Fibroblast of the aortic adventitia (primary cell): ENCODE measurements around the gene ARHGAP26. TPM values are rescaled to one million over a fixed set of nuclear protein-coding genes. Genes with fewer than 3 reads are reported as not detected.

Experiments used
- DNase-seq: peaks from one replicate; pipeline ENCODE4 v3.0.0-alpha.2; 2010; ENCODE audit warnings: low read depth
- H3K4me3 ChIP-seq: 2 replicates; pipeline ENCODE4 v1.5.1; 2011; ENCODE audit warnings: low read depth, mild to moderate bottlenecking, control low read depth, low read length, moderate library complexity
- total RNA-seq: library from RNA; depleted of rRNA; stranded (reverse); fragments of >200 nt; gene quantifications from 2 replicates; pipeline ENCODE4 v1.2.3, GENCODE V29; 2012; ENCODE audit warnings: low replicate concordance
- TF ChIP-seq, protein P1 (sequence below): IDR thresholded peaks from 2 replicates; pipeline ENCODE4 v1.5.1; 2011; ENCODE audit warnings: mild to moderate bottlenecking, low read length, control low read depth, inconsistent platforms; ENCODE audit not compliant: insufficient read depth

The ARHGAP26 gene
- total RNA-seq, 1 donor: 9.0 TPM

DNA sequence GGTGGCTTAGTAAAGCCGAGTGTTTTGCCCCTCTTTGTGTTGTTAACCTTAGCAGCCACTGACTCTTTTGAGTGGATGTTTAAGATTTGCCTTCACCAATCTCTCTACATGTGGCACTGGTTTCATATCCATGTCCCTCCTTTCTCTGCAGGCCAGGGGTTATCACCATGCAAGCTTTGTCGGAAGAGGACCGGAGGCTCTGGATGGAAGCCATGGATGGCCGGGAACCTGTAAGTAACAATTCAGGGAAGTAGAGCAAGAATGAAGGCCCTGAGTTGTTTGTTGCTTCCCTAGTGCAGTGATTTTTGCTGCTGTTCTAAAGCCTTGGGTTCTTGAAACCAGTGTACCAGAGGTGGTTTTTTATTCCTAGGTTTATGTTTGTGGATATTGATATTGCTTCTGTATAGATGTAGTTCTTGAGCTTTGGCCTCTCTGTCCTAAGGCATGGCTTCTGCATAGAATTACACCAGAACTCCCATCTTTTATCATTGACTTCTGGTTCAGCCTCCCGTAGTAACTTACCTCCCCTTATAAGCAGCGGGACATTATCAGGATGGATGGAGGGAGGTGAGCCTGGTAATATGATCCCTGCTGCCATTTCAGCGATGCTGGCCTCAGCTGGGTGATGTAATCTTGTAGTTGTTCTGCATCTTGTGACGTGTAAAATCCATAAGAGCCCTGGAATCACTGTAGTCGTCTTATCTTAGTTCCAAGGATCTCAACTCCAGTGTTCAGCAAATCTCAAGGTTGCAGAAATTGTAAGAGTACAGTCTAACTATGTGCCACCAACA, 161.9 kb downstream of the ARHGAP26 start:
- TF ChIP-seq, protein P1, sequence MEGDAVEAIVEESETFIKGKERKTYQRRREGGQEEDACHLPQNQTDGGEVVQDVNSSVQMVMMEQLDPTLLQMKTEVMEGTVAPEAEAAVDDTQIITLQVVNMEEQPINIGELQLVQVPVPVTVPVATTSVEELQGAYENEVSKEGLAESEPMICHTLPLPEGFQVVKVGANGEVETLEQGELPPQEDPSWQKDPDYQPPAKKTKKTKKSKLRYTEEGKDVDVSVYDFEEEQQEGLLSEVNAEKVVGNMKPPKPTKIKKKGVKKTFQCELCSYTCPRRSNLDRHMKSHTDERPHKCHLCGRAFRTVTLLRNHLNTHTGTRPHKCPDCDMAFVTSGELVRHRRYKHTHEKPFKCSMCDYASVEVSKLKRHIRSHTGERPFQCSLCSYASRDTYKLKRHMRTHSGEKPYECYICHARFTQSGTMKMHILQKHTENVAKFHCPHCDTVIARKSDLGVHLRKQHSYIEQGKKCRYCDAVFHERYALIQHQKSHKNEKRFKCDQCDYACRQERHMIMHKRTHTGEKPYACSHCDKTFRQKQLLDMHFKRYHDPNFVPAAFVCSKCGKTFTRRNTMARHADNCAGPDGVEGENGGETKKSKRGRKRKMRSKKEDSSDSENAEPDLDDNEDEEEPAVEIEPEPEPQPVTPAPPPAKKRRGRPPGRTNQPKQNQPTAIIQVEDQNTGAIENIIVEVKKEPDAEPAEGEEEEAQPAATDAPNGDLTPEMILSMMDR: no peak
- no peak overlapping the region for H3K4me3 ChIP-seq
- no peak for DNase-seq

DNA sequence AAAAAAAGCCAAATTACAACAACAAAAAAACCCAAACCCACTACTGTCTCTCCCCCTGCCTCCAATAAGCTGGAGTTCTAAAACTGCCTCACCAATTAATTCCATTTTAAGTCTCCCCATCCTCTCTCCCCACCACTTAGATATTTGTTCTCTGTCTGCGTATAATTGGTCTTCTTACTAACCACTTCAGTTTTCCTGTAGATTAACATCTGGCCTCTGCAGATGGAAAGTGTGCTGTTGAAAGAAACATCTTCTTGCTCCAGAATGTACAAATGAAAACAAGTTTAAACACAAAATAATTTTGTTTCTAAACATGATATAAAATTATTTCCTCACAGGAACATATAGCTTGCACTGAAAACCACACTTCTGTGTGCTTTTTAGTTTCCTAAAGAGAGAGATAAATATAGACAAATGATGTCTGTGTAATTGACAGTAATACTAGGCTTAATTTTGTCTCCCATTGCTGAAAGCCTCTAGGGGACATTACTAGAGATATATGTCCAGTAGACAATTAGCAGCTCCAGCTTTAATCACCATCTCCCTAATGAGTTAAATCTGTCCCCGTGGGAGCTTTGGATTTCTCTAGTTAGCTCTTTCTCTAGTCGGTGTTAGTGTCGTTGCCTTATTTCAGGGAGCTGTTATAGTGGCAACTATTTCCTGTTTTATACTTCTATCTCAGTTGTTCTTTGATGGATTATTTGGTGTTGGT, 164.0 kb downstream of the ARHGAP26 start:
- H3K4me3 ChIP-seq: no peak overlapping the region
- DNase-seq: no peak

DNA sequence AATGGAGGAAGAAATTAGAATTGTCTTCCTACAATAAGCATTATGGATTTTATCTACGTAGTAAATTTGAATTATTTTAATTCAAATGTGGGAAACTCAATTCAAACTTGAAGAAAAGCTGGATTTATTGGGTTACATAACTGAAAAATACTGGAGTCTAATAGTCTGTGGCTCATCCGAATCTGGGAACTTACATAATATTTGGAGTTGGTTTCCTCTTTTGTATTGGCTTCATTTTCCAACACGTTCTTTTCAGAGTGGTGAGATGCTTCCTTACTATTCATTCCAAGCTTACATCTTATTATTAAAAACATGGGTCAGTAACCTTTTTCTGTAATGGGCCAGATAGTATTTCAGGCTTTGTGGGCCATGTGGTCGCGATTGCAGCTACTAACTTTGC, 164.8 kb downstream of the ARHGAP26 start:
- TF ChIP-seq, protein P1: no peak
- no peak for DNase-seq
- no peak overlapping the region for H3K4me3 ChIP-seq

More for the DNA sequence above, 164.0 kb downstream of the ARHGAP26 start:
- TF ChIP-seq, protein P1: no peak

DNA sequence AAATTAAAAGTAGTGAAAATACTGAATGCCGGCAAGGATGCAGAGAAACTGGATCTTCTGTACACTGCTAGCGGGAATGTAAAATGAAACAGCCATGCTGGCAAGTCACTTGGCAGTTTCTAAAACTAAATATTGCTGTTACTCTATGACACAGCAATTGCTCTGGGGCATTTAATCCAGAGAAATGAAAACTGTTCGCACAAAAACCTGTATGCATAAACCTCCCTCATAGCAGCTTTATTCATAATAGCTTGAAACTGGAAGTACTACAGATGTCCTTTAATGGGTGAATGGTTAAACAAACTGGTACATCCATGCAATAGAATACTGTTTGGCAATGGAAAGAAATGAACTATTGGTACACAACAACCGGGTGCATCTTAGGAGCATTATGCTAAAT, 167.2 kb downstream of the ARHGAP26 start:
- no peak for DNase-seq
- TF ChIP-seq, protein P1: no peak
- no peak overlapping the region for H3K4me3 ChIP-seq

DNA sequence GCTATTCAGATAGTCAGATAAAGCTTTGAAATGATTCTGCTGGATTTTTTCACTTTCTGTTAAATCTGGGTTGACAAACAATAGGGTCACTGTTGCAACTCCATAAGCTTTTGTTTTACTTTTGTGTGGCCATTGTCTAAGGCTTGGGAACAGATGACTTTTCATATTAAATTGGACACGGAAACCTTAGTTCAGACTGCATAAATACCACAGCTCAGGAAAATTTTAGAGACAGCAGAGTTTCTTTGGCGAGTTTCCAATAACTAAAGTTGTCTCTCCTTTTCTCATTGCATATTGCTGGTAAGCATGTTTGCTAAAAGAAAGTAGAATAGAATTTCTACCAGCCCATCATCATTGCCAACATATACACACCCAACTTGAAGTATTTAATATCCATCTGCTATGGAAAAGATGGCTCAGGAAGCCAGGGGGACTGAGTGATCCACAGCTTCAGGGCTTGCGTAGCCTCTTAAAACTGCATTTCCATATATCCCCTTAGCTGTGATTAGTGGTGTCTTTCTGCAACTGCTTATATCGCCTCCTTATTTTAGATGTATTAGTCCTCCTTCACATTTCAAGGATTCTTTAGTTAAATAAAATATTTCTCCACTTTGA, 168.2 kb downstream of the ARHGAP26 start:
- TF ChIP-seq, protein P1: no peak
- H3K4me3 ChIP-seq: no peak overlapping the region
- DNase-seq: no peak

DNA sequence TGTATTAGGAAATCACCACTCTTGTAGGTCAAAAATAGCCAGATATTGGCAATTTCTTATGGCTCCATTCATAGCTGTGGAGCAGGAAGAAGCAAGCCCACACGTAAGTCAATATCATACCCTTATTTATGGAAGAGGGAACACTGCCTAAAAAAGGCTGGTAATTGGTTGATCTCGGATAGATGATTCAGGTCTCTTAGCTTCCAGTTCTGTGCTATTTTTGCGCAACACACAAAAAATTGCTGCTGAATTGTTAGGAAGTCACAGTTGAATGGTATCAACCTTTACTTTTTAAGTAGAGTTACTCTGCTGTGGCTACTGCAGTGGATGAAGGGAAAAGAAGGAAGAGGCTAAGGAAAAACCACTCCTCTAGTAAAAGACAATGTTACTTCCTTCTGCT, 168.8 kb downstream of the ARHGAP26 start:
- no peak overlapping the region for H3K4me3 ChIP-seq
- DNase-seq: no peak
- TF ChIP-seq, protein P1: no peak
